HG02678 (cell line): Measurements from ENCODE around the gene SNX8.

ENCODE experiments used
- ATAC-seq: cut with Tn5 transposase; IDR thresholded peaks from one replicate; pipeline ENCODE4 v1.9.1; 2021; ENCODE audit warnings: mild to moderate bottlenecking, moderate library complexity; ENCODE audit not compliant: unreplicated experiment

SNX8 gene

GRCh38 chr7:2208712-2209111 is 105.5 kb downstream of the SNX8 start:
- no peak for ATAC-seq

GRCh38 chr7:2205036-2205780 is 109.0 kb downstream of the SNX8 start:
- no peak for ATAC-seq

- no peak for ATAC-seq
These were observed 109.8 kb downstream of the SNX8 start for GRCh38 chr7:2204446-2204845.

- ATAC-seq: no peak
These were observed 110.4 kb downstream of the SNX8 start for GRCh38 chr7:2203766-2204300.

- ATAC-seq: no peak
These were observed 111.1 kb downstream of the SNX8 start for GRCh38 chr7:2202901-2203765.

GRCh38 chr7:2202361-2202761 is 111.9 kb downstream of the SNX8 start:
- no peak for ATAC-seq
